Endothelial cell of umbilical vein (primary cell): ENCODE results near the gene ENPP4. TPM values are rescaled to one million over a fixed set of nuclear protein-coding genes. Genes with fewer than 3 reads are reported as not detected.

Source experiments
- BruUV-seq: library from RNA; stranded (reverse); fragments of 400-500 nt; replicated peaks from 2 replicates; lab custom pipeline; 2021; lab: Mats Ljungman, UMichigan
- CTCF ChIA-PET: fragments of 300-600, 350-600 bp; sonication (Branson Sonifier 250); formaldehyde crosslinking; loops from one replicate; lab custom pipeline; 2021; ENCODE audit warnings: antibody characterized with exemption, inconsistent platforms; lab: Charles Lee
- POLR2A ChIA-PET: fragments of 300-600, 350-600 bp; sonication (Branson Sonifier 250); formaldehyde crosslinking; loops from one replicate; lab custom pipeline; 2021; ENCODE audit warnings: antibody characterized with exemption, inconsistent platforms; lab: Charles Lee
- DNase-seq: peaks from one replicate; pipeline ENCODE4 v3.0.0-alpha.2; 2011; ENCODE audit warnings: low read depth, low spot score
- FAIRE-seq: peaks from 2 replicates; lab custom pipeline; 2011; peaks lifted over from hg19 to GRCh38; lab: Jason Lieb, UNC
- H2AFZ ChIP-seq: 2 replicates; pipeline ENCODE4 v1.6.0; 2012; ENCODE audit warnings: low read depth, low read length, control low read depth, inconsistent platforms
- H3K27ac ChIP-seq: 2 replicates; pipeline ENCODE4 v1.5.1; 2011; ENCODE audit warnings: low read depth, mild to moderate bottlenecking, control low read depth, low read length, moderate library complexity; ENCODE audit not compliant: insufficient read depth
- H3K27me3 ChIP-seq, 2 experiments: 2 replicates each; pipeline versions ENCODE4 v1.6.0 to v1.6.1; 2011; ENCODE audit warnings: low read length in 2 of 2, mixed read lengths in 1 of 2; ENCODE audit not compliant: control insufficient read depth in 2 of 2, insufficient read depth in 2 of 2
- H3K36me3 ChIP-seq, 2 experiments: 2 replicates in 1 of 2; 3 replicates in 1 of 2; pipeline ENCODE4 v1.5.1; 2011; ENCODE audit warnings: low read length in 2 of 2, mild to moderate bottlenecking in 1 of 2, moderate library complexity in 1 of 2; ENCODE audit not compliant: control insufficient read depth in 2 of 2, insufficient read depth in 2 of 2; ENCODE audit errors: extremely low read depth in 1 of 2
- H3K4me1 ChIP-seq: 3 replicates; pipeline ENCODE4 v1.5.1; 2011; ENCODE audit warnings: mild to moderate bottlenecking, low read length; ENCODE audit not compliant: control insufficient read depth, insufficient read depth; ENCODE audit errors: extremely low read depth
- H3K4me2 ChIP-seq: 2 replicates; pipeline ENCODE4 v1.6.1; 2011; ENCODE audit warnings: low read length, control low read depth, mixed read lengths; ENCODE audit not compliant: insufficient read depth
- H3K4me3 ChIP-seq, 3 experiments: fragments of 200-600 bp in 1 of 3; sonication (generic), shearing (Covaris generic) in 1 of 3; replicated peaks in 1 of 3; 2 replicates each; pipeline ENCODE4 v1.5.1; 2011 to 2016; ENCODE audit warnings: control low read depth in 3 of 3, low read length in 3 of 3, mild to moderate bottlenecking in 2 of 3, inconsistent platforms in 1 of 3, low read depth in 1 of 3, moderate library complexity in 1 of 3; ENCODE audit not compliant: insufficient read depth in 1 of 3
- H3K79me2 ChIP-seq: 2 replicates; pipeline ENCODE4 v1.6.0; 2012; ENCODE audit warnings: low read length, inconsistent platforms; ENCODE audit not compliant: control insufficient read depth, insufficient read depth
- H3K9ac ChIP-seq: replicated peaks from 2 replicates; pipeline ENCODE3; 2011; ENCODE audit warnings: low read length, control low read depth; ENCODE audit not compliant: insufficient read depth; ENCODE audit errors: extremely low read depth
- H3K9me1 ChIP-seq: replicated peaks from 3 replicates; pipeline ENCODE4 v1.6.0; 2011; ENCODE audit warnings: mild to moderate bottlenecking, low read length; ENCODE audit not compliant: control insufficient read depth, insufficient read depth; ENCODE audit errors: extremely low read depth
- H3K9me3 ChIP-seq: replicated peaks from 2 replicates; pipeline ENCODE4 v1.5.1; 2012; ENCODE audit warnings: low read length, inconsistent platforms; ENCODE audit not compliant: control insufficient read depth, insufficient read depth
- H4K20me1 ChIP-seq: replicated peaks from 2 replicates; pipeline ENCODE3; 2011; ENCODE audit warnings: mild to moderate bottlenecking, low read length; ENCODE audit not compliant: control insufficient read depth, insufficient read depth; ENCODE audit errors: extremely low read depth
- CTCF ChIP-seq, 2 donors: IDR thresholded peaks; 1 replicate in 1 of 2; 2 replicates in 1 of 2; pipeline ENCODE4 v1.5.1; 2011; ENCODE audit warnings: low read length in 2 of 2, mild to moderate bottlenecking in 2 of 2, moderate library complexity in 2 of 2, control low read depth in 1 of 2, inconsistent platforms in 1 of 2, low read depth in 1 of 2; ENCODE audit not compliant: insufficient read depth in 1 of 2; ENCODE audit errors: extremely low read depth in 1 of 2
- EZH2 ChIP-seq: IDR thresholded peaks from 2 replicates; pipeline ENCODE4 v1.6.1; 2012; ENCODE audit warnings: borderline replicate concordance, low read depth, mild to moderate bottlenecking, moderate library complexity, low read length, inconsistent platforms; ENCODE audit not compliant: severe bottlenecking
- FOS ChIP-seq: IDR thresholded peaks from 2 replicates; pipeline ENCODE4 v1.6.1; 2011; ENCODE audit warnings: mild to moderate bottlenecking, low read length, moderate library complexity, borderline replicate concordance; ENCODE audit not compliant: insufficient read depth
- GATA2 ChIP-seq: IDR thresholded peaks from 2 replicates; pipeline ENCODE4 v1.7.0; 2011; ENCODE audit warnings: low read depth, mild to moderate bottlenecking, moderate library complexity, mixed read lengths, low read length; ENCODE audit not compliant: insufficient read length, insufficient read depth
- JUN ChIP-seq: IDR thresholded peaks from 2 replicates; pipeline ENCODE4 v1.6.1; 2011; ENCODE audit warnings: borderline replicate concordance, low read depth; ENCODE audit not compliant: insufficient read length, insufficient read depth
- MAX ChIP-seq: IDR thresholded peaks from 2 replicates; pipeline ENCODE4 v1.6.1; 2011; ENCODE audit not compliant: insufficient read depth, insufficient read length
- MYC ChIP-seq: IDR thresholded peaks from one replicate; pipeline ENCODE4 v1.6.1; 2011; ENCODE audit warnings: mild to moderate bottlenecking, low read depth, low read length
- POLR2A ChIP-seq: IDR thresholded peaks from 2 replicates; pipeline ENCODE4 v1.6.1; 2012; ENCODE audit warnings: low read depth, mild to moderate bottlenecking, control low read depth, low read length
- POLR2AphosphoS5 ChIP-seq: IDR thresholded peaks from 2 replicates; pipeline ENCODE4 v1.6.1; 2012; ENCODE audit warnings: low read depth, mild to moderate bottlenecking, control low read depth, low read length, moderate library complexity; ENCODE audit not compliant: insufficient read depth
- dilution Hi-C: fragments of 300-500 bp; cut with MboI; formaldehyde crosslinking; loops from one replicate; pipeline ENCODE4 v1.15.0; 2019; ENCODE audit warnings: low sequenced_read_pairs; ENCODE audit not compliant: extremely low pct_ligation_motif_present
- intact Hi-C: fragments of 100-400 bp; cut with micrococcal nuclease; formaldehyde crosslinking; loops from one replicate; pipeline ENCODE4 v1.10.0; 2022
- polyA plus RNA-seq, 4 experiments: library from polyadenylated mRNA; depleted of rRNA in 3 of 4; stranded (reverse) in 3 of 4; unstranded in 1 of 4; fragments of >200 nt; gene quantifications; 2 replicates each; pipeline versions ENCODE4 v1.2.1 to v1.2.3, GENCODE V29; 2011 to 2012; ENCODE audit warnings: missing spikeins in 1 of 4
- total RNA-seq: library from RNA; stranded (reverse); gene quantifications from 2 replicates; pipeline ENCODE4 v1.2.3, GENCODE V29; 2021

ENPP4 gene
- total and polyA plus RNA-seq, 2 donors (not counting 3 experiments of a cell fraction or from before 2014, with no cell fraction given): 1.5 to 3.9 TPM

GRCh38 chr6:46191961-46192360 is 62.2 kb downstream of the ENPP4 start:
- dilution Hi-C loops: no loop called here
- Histone ChIP-seq H3K36me3 (no peaks in the 10 kb centered on the region), H3K27me3 (peaks cover 0 to 2% of the 10 kb centered on the region in 2 experiments), H3K9ac (no peak overlapping the region), H2AFZ (no peak overlapping the region), H3K9me1 (no peaks in the 10 kb centered on the region), H3K4me1 (no peaks in the 10 kb centered on the region), H3K79me2 (no peaks in the 10 kb centered on the region), H3K27ac (no peak overlapping the region), H3K4me3 (no peak overlapping the region), H3K9me3 (no peaks in the 10 kb centered on the region), H4K20me1 (no peaks in the 10 kb centered on the region), H3K4me2 (no peak overlapping the region)
- DNase-seq (no peak), FAIRE-seq (no peak)
- intact Hi-C loops: no loop called here
- ChIA-PET CTCF (interaction anchor here (0.9 kb wide), 1 partner anchor 826 kb away, joined by 3 read pairs; no protein-coding TSS in a partner anchor), POLR2A (no interaction called here)
- TF ChIP-seq FOS (no peak), GATA2 (no peak), POLR2AphosphoS5 (no peak), MAX (no peak), POLR2A (no peak), CTCF (IDR thresholded peaks at IDR 0.05; ENCODE audit: extremely low read depth in 1 of 2, insufficient read depth in 1 of 2, low read depth in 1 of 2, low read length in 2 of 2) (no peak), JUN (no peak), MYC (no peak), EZH2 (no peak)
- no TSS peak for BruUV-seq

Other genes with a start within 250 kb of the ENPP4 start
- 0.07 and 0.14 TPM in 2 replicates for gene CLIC5, start 114.1 kb upstream of the ENPP4 start, total RNA-seq
- gene CLIC5, start 114.1 kb upstream of the ENPP4 start, polyA plus RNA-seq: not detected in 2 replicates
- gene ENPP5, start 41.0 kb downstream of the ENPP4 start, total RNA-seq: not detected in 2 replicates
- not detected in 2 replicates for gene ENPP5, start 41.0 kb downstream of the ENPP4 start, polyA plus RNA-seq